ENCODE results near the gene SLC19A1.
"Not testable (repeated sequence)": the region's sequence is repeated elsewhere in the genome, so short reads cannot be mapped to it uniquely, and the experiment has no call there.

The SLC19A1 gene

GRCh38 chr21:45533361-45533845 lies 8.8 kb downstream of the SLC19A1 start:
- H3K4me3 ChIP-seq (ENCODE audit: low read length): no peak overlapping the region
- H3K36me3 ChIP-seq (ENCODE audit: control insufficient read depth, low read depth, low read length): peaks cover 12% of the 10 kb centered on the region
- no peaks in the 10 kb centered on the region for H3K4me1 ChIP-seq (ENCODE audit: control insufficient read depth, low read depth, low read length)
- H3K27me3 ChIP-seq (ENCODE audit: control insufficient read depth, insufficient read depth, low read length): no peaks in the 10 kb centered on the region
- no peak overlapping the region for H3K9ac ChIP-seq (ENCODE audit: low read length)
- no peak overlapping the region for H3K27ac ChIP-seq (ENCODE audit: low read length)
- H3K9me3 ChIP-seq (ENCODE audit: control insufficient read depth, low read depth, low read length): no peaks in the 10 kb centered on the region

GRCh38 chr21:45532826-45533360 lies 9.3 kb downstream of the SLC19A1 start:
- H3K36me3 ChIP-seq (ENCODE audit: control insufficient read depth, low read depth, low read length): peaks cover 12% of the 10 kb centered on the region
- H3K9me3 ChIP-seq (ENCODE audit: control insufficient read depth, low read depth, low read length): no peaks in the 10 kb centered on the region
- no peak overlapping the region for H3K4me3 ChIP-seq (ENCODE audit: low read length)
- no peaks in the 10 kb centered on the region for H3K27me3 ChIP-seq (ENCODE audit: control insufficient read depth, insufficient read depth, low read length)
- no peaks in the 10 kb centered on the region for H3K4me1 ChIP-seq (ENCODE audit: control insufficient read depth, low read depth, low read length)
- no peak overlapping the region for H3K27ac ChIP-seq (ENCODE audit: low read length)
- no peak overlapping the region for H3K9ac ChIP-seq (ENCODE audit: low read length)

- Histone ChIP-seq H3K9me3 (ENCODE audit: control insufficient read depth, low read depth, low read length) (no peaks in the 10 kb centered on the region), H3K27me3 (ENCODE audit: control insufficient read depth, insufficient read depth, low read length) (no peaks in the 10 kb centered on the region)
Measured at GRCh38 chr21:45531393-45532215, 10.6 kb downstream of the SLC19A1 start.

GRCh38 chr21:45531114-45531392 lies 11.2 kb downstream of the SLC19A1 start:
- not testable (repeated sequence) for H3K4me3 ChIP-seq (ENCODE audit: low read length); H3K4me1 ChIP-seq (ENCODE audit: control insufficient read depth, low read depth, low read length); H3K9me3 ChIP-seq (ENCODE audit: control insufficient read depth, low read depth, low read length); H3K27ac ChIP-seq (ENCODE audit: low read length); H3K9ac ChIP-seq (ENCODE audit: low read length); H3K27me3 ChIP-seq (ENCODE audit: control insufficient read depth, insufficient read depth, low read length)
- peaks cover 12% of the 10 kb centered on the region for H3K36me3 ChIP-seq (ENCODE audit: control insufficient read depth, low read depth, low read length)

More at GRCh38 chr21:45531393-45532215, 10.6 kb downstream of the SLC19A1 start:
- Histone ChIP-seq H3K27ac (ENCODE audit: low read length) (no peak overlapping the region), H3K4me1 (ENCODE audit: control insufficient read depth, low read depth, low read length) (no peaks in the 10 kb centered on the region), H3K36me3 (ENCODE audit: control insufficient read depth, low read depth, low read length) (peaks cover 12% of the 10 kb centered on the region), H3K9ac (ENCODE audit: low read length) (no peak overlapping the region), H3K4me3 (ENCODE audit: low read length) (no peak overlapping the region)

GRCh38 chr21:45530423-45531113 lies 11.7 kb downstream of the SLC19A1 start:
- Histone ChIP-seq H3K36me3 (ENCODE audit: control insufficient read depth, low read depth, low read length) (peaks cover 12% of the 10 kb centered on the region), H3K4me3 (ENCODE audit: low read length) (no peak overlapping the region), H3K27me3 (ENCODE audit: control insufficient read depth, insufficient read depth, low read length) (no peaks in the 10 kb centered on the region), H3K4me1 (ENCODE audit: control insufficient read depth, low read depth, low read length) (no peaks in the 10 kb centered on the region), H3K9me3 (ENCODE audit: control insufficient read depth, low read depth, low read length) (no peaks in the 10 kb centered on the region), H3K27ac (ENCODE audit: low read length) (no peak overlapping the region), H3K9ac (ENCODE audit: low read length) (no peak overlapping the region)

- no peaks in the 10 kb centered on the region for H3K27me3 ChIP-seq (ENCODE audit: control insufficient read depth, insufficient read depth, low read length)
- H3K27ac ChIP-seq (ENCODE audit: low read length): no peak overlapping the region
- no peaks in the 10 kb centered on the region for H3K9me3 ChIP-seq (ENCODE audit: control insufficient read depth, low read depth, low read length)
- H3K9ac ChIP-seq (ENCODE audit: low read length): no peak overlapping the region
- no peaks in the 10 kb centered on the region for H3K4me1 ChIP-seq (ENCODE audit: control insufficient read depth, low read depth, low read length)
- peaks cover 17% of the 10 kb centered on the region for H3K36me3 ChIP-seq (ENCODE audit: control insufficient read depth, low read depth, low read length)
- H3K4me3 ChIP-seq (ENCODE audit: low read length): no peak overlapping the region
Measured at GRCh38 chr21:45529785-45530422, 12.3 kb downstream of the SLC19A1 start.

GRCh38 chr21:45528981-45529784 lies 13.1 kb downstream of the SLC19A1 start:
- no peak overlapping the region for H3K4me3 ChIP-seq (ENCODE audit: low read length)
- peaks cover 19% of the 10 kb centered on the region for H3K36me3 ChIP-seq (ENCODE audit: control insufficient read depth, low read depth, low read length)
- H3K9me3 ChIP-seq (ENCODE audit: control insufficient read depth, low read depth, low read length): no peaks in the 10 kb centered on the region
- no peak overlapping the region for H3K9ac ChIP-seq (ENCODE audit: low read length)
- no peaks in the 10 kb centered on the region for H3K27me3 ChIP-seq (ENCODE audit: control insufficient read depth, insufficient read depth, low read length)
- H3K27ac ChIP-seq (ENCODE audit: low read length): no peak overlapping the region
- no peaks in the 10 kb centered on the region for H3K4me1 ChIP-seq (ENCODE audit: control insufficient read depth, low read depth, low read length)

- H3K9ac ChIP-seq (ENCODE audit: low read length): no peak overlapping the region
- no peak overlapping the region for H3K27ac ChIP-seq (ENCODE audit: low read length)
- no peaks in the 10 kb centered on the region for H3K27me3 ChIP-seq (ENCODE audit: control insufficient read depth, insufficient read depth, low read length)
- H3K9me3 ChIP-seq (ENCODE audit: control insufficient read depth, low read depth, low read length): no peaks in the 10 kb centered on the region
- H3K36me3 ChIP-seq (ENCODE audit: control insufficient read depth, low read depth, low read length): peaks cover 19% of the 10 kb centered on the region
- H3K4me1 ChIP-seq (ENCODE audit: control insufficient read depth, low read depth, low read length): no peaks in the 10 kb centered on the region
- H3K4me3 ChIP-seq (ENCODE audit: low read length): no peak overlapping the region
Measured at GRCh38 chr21:45528028-45528705, 14.1 kb downstream of the SLC19A1 start.

GRCh38 chr21:45527151-45527999 lies 14.9 kb downstream of the SLC19A1 start:
- peaks cover 19% of the 10 kb centered on the region for H3K36me3 ChIP-seq (ENCODE audit: control insufficient read depth, low read depth, low read length)
- not testable (repeated sequence) for H3K27me3 ChIP-seq (ENCODE audit: control insufficient read depth, insufficient read depth, low read length); H3K4me1 ChIP-seq (ENCODE audit: control insufficient read depth, low read depth, low read length); H3K4me3 ChIP-seq (ENCODE audit: low read length); H3K27ac ChIP-seq (ENCODE audit: low read length); H3K9me3 ChIP-seq (ENCODE audit: control insufficient read depth, low read depth, low read length); H3K9ac ChIP-seq (ENCODE audit: low read length)

- H3K4me3 ChIP-seq (ENCODE audit: low read length): no peak overlapping the region
- H3K27ac ChIP-seq (ENCODE audit: low read length): no peak overlapping the region
- H3K4me1 ChIP-seq (ENCODE audit: control insufficient read depth, low read depth, low read length): no peaks in the 10 kb centered on the region
- H3K27me3 ChIP-seq (ENCODE audit: control insufficient read depth, insufficient read depth, low read length): no peaks in the 10 kb centered on the region
- H3K9me3 ChIP-seq (ENCODE audit: control insufficient read depth, low read depth, low read length): peaks cover 13% of the 10 kb centered on the region
- no peak overlapping the region for H3K9ac ChIP-seq (ENCODE audit: low read length)
- peaks cover 28% of the 10 kb centered on the region for H3K36me3 ChIP-seq (ENCODE audit: control insufficient read depth, low read depth, low read length)
Measured at GRCh38 chr21:45525910-45526306, 16.3 kb downstream of the SLC19A1 start.

Data from iPS-18a (cell line).